Epithelial cell of proximal tubule (primary cell): ENCODE data around the gene PGAP3. TPM values are rescaled to one million over a fixed set of nuclear protein-coding genes. Genes with fewer than 3 reads are reported as not detected.

Experiments used
- DNase-seq: peaks from one replicate; pipeline ENCODE4 v3.0.0-alpha.2; 2011; ENCODE audit warnings: low read depth
- H3K4me3 ChIP-seq: 2 replicates; pipeline ENCODE4 v1.5.1; 2011; ENCODE audit warnings: low read depth, mild to moderate bottlenecking, low read length
- CTCF ChIP-seq: conservative IDR thresholded peaks from 2 replicates; pipeline ENCODE4 v1.5.1; 2012; ENCODE audit warnings: low read depth, mild to moderate bottlenecking, low read length
- total RNA-seq: library from RNA; depleted of rRNA; stranded (reverse); fragments of >200 nt; gene quantifications from 2 replicates; pipeline ENCODE4 v1.2.3, GENCODE V29; 2015

PGAP3 gene
- total RNA-seq, result 6.1 and 11.2 TPM in 2 replicates

- peak within 1 kb of the TSS; percentile 69 for H3K4me3 ChIP-seq
- peak; percentile 49 for DNase-seq
- TF ChIP-seq CTCF, result no peak
Observed at GRCh38 chr17:39687546-39688474, at the start of gene PGAP3. Gene PGAP3 (minus strand): TSS chr17:39688057. CDS start chr17:39688014, 43 bp downstream.

DNA sequence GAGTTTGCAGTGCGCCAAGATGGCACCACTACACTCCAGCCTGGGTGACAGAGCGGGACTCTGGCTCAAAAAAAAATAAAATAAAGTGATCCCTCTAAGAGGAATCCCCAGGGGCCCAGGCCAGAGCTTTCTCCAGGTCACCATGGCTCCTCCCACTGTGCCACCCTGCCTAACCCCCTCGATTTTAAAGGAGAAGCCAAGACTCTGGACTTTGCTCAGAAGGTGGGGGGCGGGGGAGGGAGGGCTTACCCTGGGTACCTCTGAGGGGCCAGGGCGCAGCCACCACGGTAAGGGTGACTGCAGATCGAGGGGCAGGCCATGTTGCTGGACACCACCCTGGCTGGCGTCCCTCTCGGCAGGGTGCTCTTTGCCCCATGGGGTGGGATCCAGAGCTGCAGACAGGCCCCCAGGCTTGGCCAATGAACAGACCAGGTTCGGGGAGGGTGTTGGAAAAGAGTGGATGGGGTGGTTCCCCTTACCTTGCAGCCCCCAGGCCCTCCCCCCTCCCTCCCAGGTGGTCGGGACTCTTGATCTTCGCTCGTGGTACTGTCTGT lies 49.4 kb upstream of the PGAP3 start:
- TF ChIP-seq CTCF, result no peak
- peak overlapping the region; percentile 71 for H3K4me3 ChIP-seq

GRCh38 chr17:39736319-39737165 lies 48.7 kb upstream of the PGAP3 start:
- no peak for DNase-seq
- no peak overlapping the region for H3K4me3 ChIP-seq
- TF ChIP-seq CTCF, result no peak

More for the DNA sequence above, 49.4 kb upstream of the PGAP3 start:
- no peak for DNase-seq

- no peak for TF ChIP-seq CTCF
- DNase-seq, result no peak
- H3K4me3 ChIP-seq, result no peak overlapping the region
Observed at GRCh38 chr17:39735882-39736281, 48.0 kb upstream of the PGAP3 start.

DNA sequence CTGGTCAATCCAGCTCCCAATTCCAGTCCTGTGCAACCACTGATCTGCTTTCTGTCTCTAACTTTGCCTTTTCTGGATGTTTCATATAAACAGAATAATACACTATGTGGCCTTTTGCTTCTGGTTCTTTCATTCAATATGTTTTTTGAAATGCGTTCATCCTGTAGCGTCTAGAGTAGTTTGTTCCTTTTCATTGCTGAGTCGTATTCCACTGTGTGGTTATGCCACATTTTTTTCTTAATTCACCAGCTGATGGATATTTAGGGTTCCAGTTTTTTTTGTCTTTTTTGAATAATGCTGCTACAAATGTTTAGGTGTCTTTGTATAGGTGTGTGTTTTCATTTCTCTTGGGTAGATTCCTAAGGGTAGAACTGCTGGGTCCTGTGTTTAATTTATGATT lies 44.7 kb upstream of the PGAP3 start:
- DNase-seq, result no peak
- TF ChIP-seq CTCF, result no peak
- no peak overlapping the region for H3K4me3 ChIP-seq

DNA sequence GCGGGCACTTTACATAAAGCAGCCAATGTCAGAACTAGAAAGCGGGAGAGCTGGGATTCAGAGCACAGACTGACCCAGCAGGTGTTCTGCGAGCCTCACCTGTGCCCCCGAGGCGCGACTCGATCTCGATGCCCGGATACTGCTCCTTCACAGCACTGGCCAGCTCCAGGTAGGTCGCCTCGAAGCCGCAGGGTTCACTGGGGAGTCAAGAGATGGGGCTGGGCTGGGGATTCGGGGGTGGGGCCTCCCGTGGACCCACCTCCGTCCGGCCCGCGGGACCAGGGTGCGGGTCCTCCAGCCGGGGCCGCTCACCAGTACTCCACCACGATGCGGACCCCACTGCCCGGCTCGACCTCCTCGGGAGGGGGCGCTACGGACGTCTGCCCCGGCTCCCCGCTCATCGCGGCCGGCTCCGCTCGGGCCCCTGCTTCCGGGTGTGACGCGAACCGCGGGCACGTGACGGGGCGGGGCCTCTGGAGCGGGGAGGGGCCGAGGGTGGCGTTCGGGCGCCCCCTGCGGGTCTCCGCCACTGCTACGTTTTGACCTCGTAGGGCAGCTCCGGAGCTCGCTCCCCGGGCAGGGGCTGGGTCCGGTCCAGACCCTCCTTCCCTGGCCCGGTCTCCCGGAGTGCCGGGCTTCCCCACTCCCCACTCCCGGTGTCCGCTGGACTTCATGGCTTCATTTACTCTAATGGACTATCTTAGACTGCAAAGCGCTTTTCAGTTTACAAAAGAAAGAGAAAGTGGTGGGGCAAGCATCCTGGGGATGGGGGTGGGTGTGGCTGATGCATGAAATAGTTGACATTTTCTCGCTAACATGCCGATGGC lies 42.5 kb upstream of the PGAP3 start, which contains the start of gene MIEN1:
MIEN1 (minus strand) TSS at position 438 of the 827 bp plus-strand sequence; CDS start at position 401, 37 bp downstream.
- no peak for DNase-seq
- H3K4me3 ChIP-seq, result peak within 1 kb of the TSS; percentile 70
- TF ChIP-seq CTCF, result peak; percentile 71
